H1 (cell line): ENCODE data around the gene SIX5.

Source experiments
- CTCF ChIP-seq, 3 experiments: IDR thresholded peaks; 1 replicate in 2 of 3; 2 replicates in 1 of 3; pipeline versions ENCODE4 v1.5.1 to v1.6.1; 2011; ENCODE audit warnings: low read length in 3 of 3, mild to moderate bottlenecking in 3 of 3, inconsistent platforms in 2 of 3, low read depth in 1 of 3, moderate library complexity in 1 of 3; ENCODE audit not compliant: insufficient read depth in 1 of 3; ENCODE audit errors: control extremely low read depth in 1 of 3
- EZH2 ChIP-seq: fragments of 200-600 bp; sonication (generic); IDR thresholded peaks from 2 replicates; pipeline ENCODE4 v1.7.1; 2012; ENCODE audit warnings: low read depth, mild to moderate bottlenecking, moderate library complexity, low read length, inconsistent platforms; ENCODE audit not compliant: severe bottlenecking
- POLR2A ChIP-seq, 2 experiments: IDR thresholded peaks; 1 replicate in 1 of 2; 2 replicates in 1 of 2; pipeline ENCODE4 v1.6.1; 2011; ENCODE audit warnings: low read depth in 2 of 2, low read length in 2 of 2, mild to moderate bottlenecking in 2 of 2; ENCODE audit errors: control extremely low read depth in 1 of 2
- TCF12 ChIP-seq: IDR thresholded peaks from 2 replicates; pipeline ENCODE4 v1.6.1; 2011; ENCODE audit warnings: low read depth, mild to moderate bottlenecking, low read length
- ZNF274 ChIP-seq: IDR thresholded peaks from 2 replicates; pipeline ENCODE4 v1.7.0; 2012; ENCODE audit warnings: low read length, borderline replicate concordance; ENCODE audit errors: extremely low read depth

- TF ChIP-seq POLR2A (IDR thresholded peaks at IDR 0.05; ENCODE audit: control extremely low read depth in 1 of 2, low read depth in 2 of 2, low read length in 2 of 2) (no peak), CTCF (IDR thresholded peaks at IDR 0.05; ENCODE audit: control extremely low read depth in 1 of 3, insufficient read depth in 1 of 3, low read depth in 1 of 3, low read length in 3 of 3) (no peak), ZNF274 (no peak), EZH2 (no peak), TCF12 (no peak)
Measured at GRCh38 chr19:45780146-45780447, 11.0 kb upstream of the SIX5 start.
